ENCODE measurements around the gene FAF1. TPM values are rescaled to one million over a fixed set of nuclear protein-coding genes. Genes with fewer than 3 reads are reported as not detected.
"Not testable (repeated sequence)": the region's sequence is repeated elsewhere in the genome, so short reads cannot be mapped to it uniquely, and the experiment has no call there.

Gene FAF1
- total RNA-seq, 2 donors from 2014 or later, result 25.5 to 68.6 TPM

GRCh38 chr1:50920409-50920808 is 39.7 kb downstream of the FAF1 start:
- ATAC-seq (ENCODE audit: insufficient number of reproducible peaks, low FRiP score, low read depth) (no peak), DNase-seq (ENCODE audit: low spot score) (no peak)
- TF ChIP-seq CTCF (IDR thresholded peaks at IDR 0.05), result no peak
- Histone ChIP-seq H3K27ac (no peak overlapping the region), H3K4me1 (ENCODE audit: control insufficient read depth in 1 of 2, low read depth in 2 of 2) (peaks cover 3 to 9% of the 10 kb centered on the region in 2 donors), H3K27me3 (replicated peaks; ENCODE audit: insufficient read depth) (no peaks in the 10 kb centered on the region), H3K4me3 (no peak overlapping the region), H3K9me3 (peaks cover 4% of the 10 kb centered on the region), H3K36me3 (no peaks in the 10 kb centered on the region)

GRCh38 chr1:50917138-50918137 is 42.6 kb downstream of the FAF1 start:
- Histone ChIP-seq H3K27ac (no peak overlapping the region), H3K4me1 (ENCODE audit: control insufficient read depth in 1 of 2, low read depth in 2 of 2) (peaks cover 3 to 9% of the 10 kb centered on the region in 2 donors), H3K4me3 (no peak overlapping the region), H3K27me3 (replicated peaks; ENCODE audit: insufficient read depth) (no peaks in the 10 kb centered on the region), H3K36me3 (no peaks in the 10 kb centered on the region), H3K9me3 (no peaks in the 10 kb centered on the region)
- ATAC-seq (ENCODE audit: insufficient number of reproducible peaks, low FRiP score, low read depth) (no peak), DNase-seq (ENCODE audit: low spot score) (no peak)
- TF ChIP-seq CTCF (IDR thresholded peaks at IDR 0.05), result no peak

- no peaks in the 10 kb centered on the region for H3K36me3 ChIP-seq
- no peak overlapping the region for H3K27ac ChIP-seq
- ATAC-seq (ENCODE audit: insufficient number of reproducible peaks, low FRiP score, low read depth) (no peak), DNase-seq (ENCODE audit: low spot score) (no peak)
- TF ChIP-seq CTCF (IDR thresholded peaks at IDR 0.05), result no peak
- peaks cover 3 to 9% of the 10 kb centered on the region in 2 donors for H3K4me1 ChIP-seq (ENCODE audit: control insufficient read depth in 1 of 2, low read depth in 2 of 2)
- H3K27me3 ChIP-seq (replicated peaks; ENCODE audit: insufficient read depth), result no peaks in the 10 kb centered on the region
- H3K4me3 ChIP-seq, result no peak overlapping the region
- H3K9me3 ChIP-seq, result no peaks in the 10 kb centered on the region
These were observed 44.4 kb downstream of the FAF1 start for GRCh38 chr1:50915621-50916020.

- no peak overlapping the region for H3K4me3 ChIP-seq
- no peak for ATAC-seq (ENCODE audit: insufficient number of reproducible peaks, low FRiP score, low read depth)
These were observed 46.1 kb downstream of the FAF1 start for GRCh38 chr1:50913954-50914353.

GRCh38 chr1:50910356-50910755 is 49.7 kb downstream of the FAF1 start:
- H3K36me3 ChIP-seq; H3K4me3 ChIP-seq; H3K27me3 ChIP-seq (replicated peaks; ENCODE audit: insufficient read depth); H3K27ac ChIP-seq; ATAC-seq (ENCODE audit: insufficient number of reproducible peaks, low FRiP score, low read depth); H3K4me1 ChIP-seq (ENCODE audit: control insufficient read depth in 1 of 2, low read depth in 2 of 2); DNase-seq (ENCODE audit: low spot score); H3K9me3 ChIP-seq: not testable (repeated sequence)

More at GRCh38 chr1:50913954-50914353, 46.1 kb downstream of the FAF1 start:
- Histone ChIP-seq H3K36me3 (no peaks in the 10 kb centered on the region), H3K27ac (no peak overlapping the region), H3K9me3 (no peaks in the 10 kb centered on the region), H3K27me3 (replicated peaks; ENCODE audit: insufficient read depth) (no peaks in the 10 kb centered on the region), H3K4me1 (ENCODE audit: control insufficient read depth in 1 of 2, low read depth in 2 of 2) (peaks cover 3 to 9% of the 10 kb centered on the region in 2 donors)
- TF ChIP-seq CTCF (IDR thresholded peaks at IDR 0.05), result no peak
- DNase-seq (ENCODE audit: low spot score), result no peak

GRCh38 chr1:50907610-50908009 is 52.5 kb downstream of the FAF1 start:
- ATAC-seq (ENCODE audit: insufficient number of reproducible peaks, low FRiP score, low read depth); H3K36me3 ChIP-seq; H3K4me3 ChIP-seq; DNase-seq (ENCODE audit: low spot score); H3K27me3 ChIP-seq (replicated peaks; ENCODE audit: insufficient read depth); H3K4me1 ChIP-seq (ENCODE audit: control insufficient read depth in 1 of 2, low read depth in 2 of 2); H3K27ac ChIP-seq; H3K9me3 ChIP-seq: not testable (repeated sequence)

- H3K36me3 ChIP-seq; ATAC-seq (ENCODE audit: insufficient number of reproducible peaks, low FRiP score, low read depth); H3K27me3 ChIP-seq (replicated peaks; ENCODE audit: insufficient read depth); H3K4me1 ChIP-seq (ENCODE audit: control insufficient read depth in 1 of 2, low read depth in 2 of 2); H3K4me3 ChIP-seq; H3K27ac ChIP-seq; DNase-seq (ENCODE audit: low spot score); H3K9me3 ChIP-seq: not testable (repeated sequence)
These were observed 54.0 kb downstream of the FAF1 start for GRCh38 chr1:50906050-50906449.

Data from thoracic aorta (tissue), 2 donors.